SK-N-SH (cell line): Measurements from ENCODE around the gene ITGB8. TPM values are rescaled to one million over a fixed set of nuclear protein-coding genes. Genes with fewer than 3 reads are reported as not detected.

Experiments used
- CTCF ChIA-PET: fragments of 300-600, 350-600 bp; formaldehyde crosslinking; extraction: SDS; loops from one replicate; lab custom pipeline; 2021; lab: Yijun Ruan, JAX
- POLR2A ChIA-PET: fragments of 350-600 bp; sonication (Branson Sonifier 250); formaldehyde crosslinking; extraction: SDS; loops from one replicate; lab custom pipeline; 2020; ENCODE audit warnings: antibody characterized with exemption, inconsistent platforms; lab: Yijun Ruan, JAX
- DNase-seq: peaks from one replicate; pipeline ENCODE4 v3.0.0; 2012
- H2AFZ ChIP-seq: fragments of 200-600 bp; sonication (generic); 2 replicates; pipeline ENCODE4 v1.8.1; 2016; ENCODE audit warnings: antibody characterized with exemption, mild to moderate bottlenecking, low read depth
- H3F3A ChIP-seq: fragments of 200-600 bp; sonication (generic); replicated peaks from 2 replicates; pipeline ENCODE3; 2016; ENCODE audit warnings: antibody characterized with exemption, mild to moderate bottlenecking; ENCODE audit not compliant: insufficient read depth
- H3K27ac ChIP-seq, 2 experiments: fragments of 200-500 bp in 1 of 2; fragments of 200-600 bp in 1 of 2; sonication (Bioruptor generic) in 1 of 2; sonication (generic), shearing (Covaris generic) in 1 of 2; 2 replicates each; pipeline versions ENCODE4 v1.5.1 to v1.6.1; 2014 to 2016; ENCODE audit warnings: low read depth in 2 of 2, inconsistent platforms in 1 of 2, low read length in 1 of 2, mild to moderate bottlenecking in 1 of 2, mixed read lengths in 1 of 2
- H3K27me3 ChIP-seq: fragments of 200-600 bp; sonication (generic), shearing (Covaris generic); 2 replicates; pipeline ENCODE4 v1.6.1; 2016; ENCODE audit warnings: mixed run types; ENCODE audit not compliant: insufficient read depth
- H3K36me3 ChIP-seq, 2 experiments: fragments of 200-500 bp in 1 of 2; fragments of 200-600 bp in 1 of 2; sonication (Bioruptor generic) in 1 of 2; sonication (generic) in 1 of 2; replicated peaks in 1 of 2; 2 replicates each; pipeline versions ENCODE3 to v1.5.1; 2014 to 2016; ENCODE audit warnings: low read length in 1 of 2, mild to moderate bottlenecking in 1 of 2; ENCODE audit not compliant: insufficient read depth in 2 of 2, control insufficient read depth in 1 of 2
- H3K4me1 ChIP-seq, 2 experiments: fragments of 200-500 bp in 1 of 2; fragments of 200-600 bp in 1 of 2; sonication (Bioruptor generic) in 1 of 2; sonication (generic), shearing (Covaris generic) in 1 of 2; 2 replicates each; pipeline versions ENCODE4 v1.5.1 to v1.6.1; 2014 to 2016; ENCODE audit warnings: low read depth in 1 of 2, low read length in 1 of 2, mixed run types in 1 of 2; ENCODE audit not compliant: insufficient read depth in 2 of 2, control insufficient read depth in 1 of 2
- H3K4me2 ChIP-seq: fragments of 200-600 bp; sonication (generic), shearing (Covaris generic); 2 replicates; pipeline ENCODE4 v1.6.1; 2017; ENCODE audit warnings: mixed run types
- H3K4me3 ChIP-seq, 2 experiments: fragments of 200-500 bp in 1 of 2; fragments of 200-600 bp in 1 of 2; sonication (Bioruptor generic) in 1 of 2; sonication (generic), shearing (Covaris generic) in 1 of 2; 2 replicates each; pipeline versions ENCODE4 v1.5.1 to v1.8.1; 2014 to 2016; ENCODE audit warnings: low read depth in 2 of 2, inconsistent platforms in 1 of 2, low read length in 1 of 2, mild to moderate bottlenecking in 1 of 2, mixed read lengths in 1 of 2, moderate library complexity in 1 of 2
- H3K79me2 ChIP-seq: fragments of 200-600 bp; sonication (generic); 2 replicates; pipeline ENCODE4 v1.8.1; 2017; ENCODE audit warnings: mild to moderate bottlenecking; ENCODE audit not compliant: insufficient read depth
- H3K9ac ChIP-seq: fragments of 200-600 bp; sonication (generic); 2 replicates; pipeline ENCODE4 v1.6.1; 2017; ENCODE audit warnings: mixed run types
- H3K9me2 ChIP-seq: fragments of 200-600 bp; sonication (generic); 2 replicates; pipeline ENCODE4 v1.6.1; 2017; ENCODE audit warnings: mixed run types
- H3K9me3 ChIP-seq: fragments of 200-600 bp; sonication (generic); 2 replicates; pipeline ENCODE4 v1.6.1; 2017; ENCODE audit warnings: mixed run types, mild to moderate bottlenecking, moderate library complexity
- H4K20me1 ChIP-seq: fragments of 200-600 bp; sonication (generic); 2 replicates; pipeline ENCODE4 v1.6.1; 2017; ENCODE audit warnings: mild to moderate bottlenecking, mixed run types; ENCODE audit not compliant: insufficient read depth
- CTCF ChIP-seq: fragments of 200-600 bp; sonication (generic); IDR thresholded peaks from 2 replicates; pipeline ENCODE4 v1.6.1; 2017; ENCODE audit warnings: antibody characterized with exemption, mild to moderate bottlenecking, moderate library complexity
- ELF1 ChIP-seq: IDR thresholded peaks from 2 replicates; pipeline ENCODE4 v1.4.0; 2012
- FOSL2 ChIP-seq: IDR thresholded peaks from 2 replicates; pipeline ENCODE4 v1.4.0; 2012; ENCODE audit warnings: low read depth, mild to moderate bottlenecking, moderate library complexity, borderline replicate concordance
- FOXJ3 ChIP-seq: sonication (generic); formaldehyde crosslinking; IDR thresholded peaks from 2 replicates; pipeline ENCODE4 v1.5.1; 2020; ENCODE audit warnings: mild to moderate bottlenecking, missing genetic modification reagents
- FOXM1 ChIP-seq: IDR thresholded peaks from 2 replicates; pipeline ENCODE4 v1.4.0; 2012; ENCODE audit warnings: low read depth, mild to moderate bottlenecking
- GABPA ChIP-seq: IDR thresholded peaks from 2 replicates; pipeline ENCODE4 v1.4.0; 2012; ENCODE audit warnings: low read depth, mild to moderate bottlenecking
- JUND ChIP-seq: IDR thresholded peaks from 2 replicates; pipeline ENCODE4 v1.4.0; 2012
- MEF2A ChIP-seq: IDR thresholded peaks from 2 replicates; pipeline ENCODE4 v1.4.0; 2012; ENCODE audit warnings: low read depth, borderline replicate concordance
- NFIC ChIP-seq: IDR thresholded peaks from 2 replicates; pipeline ENCODE4 v1.4.0; 2012; ENCODE audit warnings: borderline replicate concordance
- PBX3 ChIP-seq: IDR thresholded peaks from 2 replicates; pipeline ENCODE4; 2012
- RAD21 ChIP-seq: IDR thresholded peaks from 2 replicates; pipeline ENCODE4 v1.6.1; 2012; ENCODE audit warnings: mild to moderate bottlenecking, low read length
- REST ChIP-seq: IDR thresholded peaks from 2 replicates; pipeline ENCODE4 v1.6.1; 2012; ENCODE audit warnings: mild to moderate bottlenecking, low read depth, low read length, moderate library complexity
- RFX5 ChIP-seq: IDR thresholded peaks from 2 replicates; pipeline ENCODE4 v1.6.1; 2012; ENCODE audit warnings: mild to moderate bottlenecking, improper control_type of control experiment, low read length
- RXRA ChIP-seq: IDR thresholded peaks from 2 replicates; pipeline ENCODE4 v1.4.0; 2012; ENCODE audit warnings: low read depth, mild to moderate bottlenecking, borderline replicate concordance
- TCF12 ChIP-seq: IDR thresholded peaks from 2 replicates; pipeline ENCODE4 v1.4.0; 2012
- USF2 ChIP-seq: fragments of 150-350 bp; IDR thresholded peaks from 2 replicates; pipeline ENCODE4 v1.6.1; 2017; ENCODE audit warnings: antibody characterized with exemption, low read length, low read depth, borderline replicate concordance
- YY1 ChIP-seq: IDR thresholded peaks from 2 replicates; pipeline ENCODE4 v1.4.0; 2012; ENCODE audit warnings: low read depth, mild to moderate bottlenecking
- WGBS: methylation state at CpG from one replicate; pipeline ENCODE4 v1.1.6; 2017; ENCODE audit warnings: low lambda C conversion rate; 5-methylcytosine and 5-hydroxymethylcytosine counted together
- polyA plus RNA-seq, 3 experiments: library from polyadenylated mRNA; depleted of rRNA; stranded (reverse); fragments of >200 nt; gene quantifications; 2 replicates each; pipeline ENCODE4 v1.2.3, GENCODE V29; 2012

The ITGB8 gene
- polyA plus RNA-seq, 1 of the 3 experiments (the other 2 are of a cell fraction), result 0.62 TPM

GRCh38 chr7:20340839-20341238, 10.1 kb downstream of the ITGB8 start:
- H4K20me1 ChIP-seq, result no peaks in the 10 kb centered on the region
- no peaks in the 10 kb centered on the region for H3K79me2 ChIP-seq
- no peaks in the 10 kb centered on the region for H3K36me3 ChIP-seq
- DNase-seq, result no peak
- ChIA-PET CTCF (interaction anchor here (0.7 to 1.5 kb wide), 3 partner anchors 9 to 258 kb away, joined by 3 to 4 read pairs (median 3); no protein-coding TSS in a partner anchor), POLR2A (interaction anchor here (0.6 kb wide), 1 partner anchor 8 kb away, joined by 4 read pairs; no protein-coding TSS in a partner anchor)
- H3K27me3 ChIP-seq, result no peaks in the 10 kb centered on the region
- H3K4me3 ChIP-seq, result no peak overlapping the region
- H3K27ac ChIP-seq, result no peak overlapping the region
- H3K4me2 ChIP-seq, result no peak overlapping the region
- H2AFZ ChIP-seq, result no peak overlapping the region
- no peaks in the 10 kb centered on the region for H3F3A ChIP-seq
- H3K9me3 ChIP-seq, result no peaks in the 10 kb centered on the region
- no peaks in the 10 kb centered on the region for H3K9me2 ChIP-seq
- H3K4me1 ChIP-seq, result no peaks in the 10 kb centered on the region
- no peak overlapping the region for H3K9ac ChIP-seq
- TF ChIP-seq YY1 (no peak), REST (no peak), USF2 (no peak), MEF2A (no peak), RAD21 (no peak), FOXJ3 (CRISPR knock-in tag) (no peak), NFIC (no peak), PBX3 (no peak), RXRA (no peak)
- TF ChIP-seq, all 33 proteins: peak for 0

GRCh38 chr7:20343205-20343604, 12.5 kb downstream of the ITGB8 start:
- Histone ChIP-seq H3K27ac (no peak overlapping the region), H3K9me2 (no peaks in the 10 kb centered on the region), H3K36me3 (no peaks in the 10 kb centered on the region), H3K9ac (no peak overlapping the region), H3K27me3 (no peaks in the 10 kb centered on the region), H3K4me1 (no peaks in the 10 kb centered on the region), H3F3A (no peaks in the 10 kb centered on the region), H2AFZ (no peak overlapping the region), H4K20me1 (no peaks in the 10 kb centered on the region), H3K9me3 (no peaks in the 10 kb centered on the region), H3K4me2 (no peak overlapping the region), H3K79me2 (no peaks in the 10 kb centered on the region), H3K4me3 (no peak overlapping the region)
- DNase-seq, result no peak
- 84% methylated on average over 3 of the region's 3 CpGs for WGBS
- CTCF ChIA-PET, result interaction anchor here (0.6 to 1.3 kb wide), 3 partner anchors 13 to 211 kb away, joined by 3 to 4 read pairs (median 4); no protein-coding TSS in a partner anchor
- POLR2A ChIA-PET, result no interaction called here
- no peak for TF ChIP-seq RFX5
- TF ChIP-seq JUND, result no peak
- no peak for TF ChIP-seq FOSL2
- no peak for TF ChIP-seq ELF1
- no peak for TF ChIP-seq TCF12
- TF ChIP-seq FOXJ3 (CRISPR knock-in tag), result no peak
- no peak for TF ChIP-seq GABPA
- TF ChIP-seq RAD21, result peak; percentile 30; the same call in 1 of the 2 replicates
- no peak for TF ChIP-seq REST
- no peak for TF ChIP-seq NFIC
- TF ChIP-seq CTCF, result peak; percentile 44; the same call in 1 of the 2 replicates
- TF ChIP-seq FOXM1, result no peak
